WTC11 (cell line): Measurements from ENCODE around the gene ZNF217. TPM values are rescaled to one million over a fixed set of nuclear protein-coding genes. Genes with fewer than 3 reads are reported as not detected.
"Not testable (repeated sequence)": the region's sequence is repeated elsewhere in the genome, so short reads cannot be mapped to it uniquely, and the experiment has no call there.

Experiments
- ATAC-seq: fragments of 200-7000 bp; cut with Tn5 transposase; 2 replicates; pipeline ENCODE4 v1.10.0; 2021; ENCODE audit warnings: mild to moderate bottlenecking, moderate library complexity
- CTCF ChIA-PET: fragments of 300-600 bp; sonication (Branson Sonifier 250); formaldehyde crosslinking; loops from one replicate; lab custom pipeline; 2021; ENCODE audit warnings: antibody characterized with exemption; lab: Charles Lee
- POLR2A ChIA-PET: fragments of 350-600 bp; sonication (Branson Sonifier 250); formaldehyde crosslinking; loops from one replicate; lab custom pipeline; 2021; ENCODE audit warnings: antibody characterized with exemption; lab: Charles Lee
- DNase-seq: peaks from one replicate; pipeline ENCODE4 v3.0.0; 2021; ENCODE audit warnings: low spot score
- H3K27ac Mint-ChIP-seq: 2 replicates; pipeline ENCODE4 v1.8.0; 2021; ENCODE audit warnings: mixed read lengths
- H3K27me3 Mint-ChIP-seq: 2 replicates; pipeline ENCODE4 v1.8.0; 2021; ENCODE audit warnings: low read depth, mild to moderate bottlenecking, moderate library complexity, mixed read lengths
- H3K36me3 Mint-ChIP-seq: 2 replicates; pipeline ENCODE4 v1.8.0; 2021; ENCODE audit warnings: mixed read lengths
- H3K4me1 Mint-ChIP-seq: 2 replicates; pipeline ENCODE4 v1.8.0; 2022; ENCODE audit warnings: mixed read lengths
- H3K4me3 Mint-ChIP-seq: 2 replicates; pipeline ENCODE4 v1.8.0; 2021; ENCODE audit warnings: mild to moderate bottlenecking, moderate library complexity, mixed read lengths
- H3K9me3 Mint-ChIP-seq: 2 replicates; pipeline ENCODE4 v1.8.0; 2021; ENCODE audit warnings: mixed read lengths
- AFF4 ChIP-seq: sonication (generic); formaldehyde crosslinking; IDR thresholded peaks from 2 replicates; pipeline ENCODE4 v1.8.1; 2023; ENCODE audit warnings: mild to moderate bottlenecking, missing genetic modification reagents, borderline replicate concordance
- ATF1 ChIP-seq: sonication (generic); formaldehyde crosslinking; IDR thresholded peaks from 2 replicates; pipeline ENCODE4 v1.8.1; 2023; ENCODE audit warnings: mild to moderate bottlenecking, moderate library complexity, missing genetic modification reagents
- ATF6 ChIP-seq: sonication (generic); formaldehyde crosslinking; IDR thresholded peaks from 2 replicates; pipeline ENCODE4 v1.8.1; 2023; ENCODE audit warnings: mild to moderate bottlenecking, missing genetic modification reagents
- FOXK1 ChIP-seq: sonication (generic); formaldehyde crosslinking; IDR thresholded peaks from 2 replicates; pipeline ENCODE4 v1.8.0; 2022; ENCODE audit warnings: mild to moderate bottlenecking, moderate library complexity, missing genetic modification reagents
- FOXP4 ChIP-seq: sonication (generic); formaldehyde crosslinking; IDR thresholded peaks from 2 replicates; pipeline ENCODE4 v1.8.0; 2022; ENCODE audit warnings: mild to moderate bottlenecking, missing genetic modification reagents
- HMGA2 ChIP-seq: fragments of 250-450 bp; sonication (Bioruptor Pico); IDR thresholded peaks from 2 replicates; pipeline ENCODE4 v1.4.0; 2021; ENCODE audit warnings: mild to moderate bottlenecking, moderate library complexity
- HMGXB4 ChIP-seq: sonication (generic); formaldehyde crosslinking; IDR thresholded peaks from 2 replicates; pipeline ENCODE4 v1.8.1; 2023; ENCODE audit warnings: mild to moderate bottlenecking, moderate library complexity, missing genetic modification reagents
- JAZF1 ChIP-seq: fragments of 250-450 bp; sonication (Bioruptor Pico); IDR thresholded peaks from 2 replicates; pipeline ENCODE4 v1.9.0; 2021; ENCODE audit warnings: moderate library complexity, mild to moderate bottlenecking, inconsistent platforms
- MLX ChIP-seq: sonication (generic); formaldehyde crosslinking; IDR thresholded peaks from 2 replicates; pipeline ENCODE4 v1.8.1; 2023; ENCODE audit warnings: mild to moderate bottlenecking, missing genetic modification reagents, moderate library complexity
- NR3C1 ChIP-seq: sonication (generic); formaldehyde crosslinking; conservative IDR thresholded peaks from 2 replicates; pipeline ENCODE4 v1.8.1; 2023; ENCODE audit warnings: low read depth, mild to moderate bottlenecking, missing genetic modification reagents
- PREB ChIP-seq: sonication (generic); formaldehyde crosslinking; IDR thresholded peaks from 2 replicates; pipeline ENCODE4 v1.8.1; 2022; ENCODE audit warnings: mild to moderate bottlenecking, missing genetic modification reagents, moderate library complexity, borderline replicate concordance
- SMAD4 ChIP-seq: sonication (generic); formaldehyde crosslinking; IDR thresholded peaks from 2 replicates; pipeline ENCODE4 v1.8.0; 2022; ENCODE audit warnings: mild to moderate bottlenecking, missing genetic modification reagents
- SOX15 ChIP-seq: fragments of 250-450 bp; sonication (Bioruptor Pico); IDR thresholded peaks from 2 replicates; pipeline ENCODE4 v1.9.0; 2021; ENCODE audit warnings: mild to moderate bottlenecking
- ZBTB21 ChIP-seq: sonication (generic); formaldehyde crosslinking; IDR thresholded peaks from 2 replicates; pipeline ENCODE4 v1.8.1; 2023; ENCODE audit warnings: mild to moderate bottlenecking, missing genetic modification reagents, borderline replicate concordance
- ZNF532 ChIP-seq: fragments of 250-450 bp; sonication (Bioruptor Pico); IDR thresholded peaks from 2 replicates; pipeline ENCODE4 v1.9.0; 2021; ENCODE audit warnings: mild to moderate bottlenecking, borderline replicate concordance
- total RNA-seq: library from RNA; stranded (reverse); gene quantifications from 3 replicates; pipeline ENCODE4 v1.2.3, GENCODE V29; 2021

Gene ZNF217
- total RNA-seq, 1 experiment from 2014 or later: 75.6 TPM

- Mint-ChIP-seq H3K4me1 (peaks cover 35% of the 10 kb centered on the region), H3K4me3 (no peak overlapping the region), H3K36me3 (no peaks in the 10 kb centered on the region), H3K27ac (0 out of 2 replicates have a peak overlapping the region, but pooled peaks have one; percentile 20), H3K27me3 (no peaks in the 10 kb centered on the region), H3K9me3 (no peaks in the 10 kb centered on the region)
- no peak for TF ChIP-seq MLX
- TF ChIP-seq JAZF1: no peak
- TF ChIP-seq PREB: no peak
- no peak for TF ChIP-seq SMAD4 (CRISPR knock-in tag)
- no peak for TF ChIP-seq FOXK1 (CRISPR knock-in tag)
- no peak for TF ChIP-seq SOX15 (CRISPR knock-in tag)
- TF ChIP-seq AFF4: no peak
- no peak for TF ChIP-seq NR3C1 (CRISPR knock-in tag)
- ATAC-seq (no peak), DNase-seq (no peak)
- ChIA-PET POLR2A (no interaction called here), CTCF (no interaction called here)
Measured at GRCh38 chr20:53617791-53618489, 24.3 kb upstream of the ZNF217 start.

- H3K9me3 Mint-ChIP-seq, H3K27me3 Mint-ChIP-seq, H3K27ac Mint-ChIP-seq, ATAC-seq, CTCF ChIA-PET, H3K36me3 Mint-ChIP-seq, DNase-seq, H3K4me3 Mint-ChIP-seq: not testable (repeated sequence)
- POLR2A ChIA-PET: interaction anchor here (0.7 kb wide), 1 partner anchor 291 kb away, joined by 3 read pairs; no protein-coding TSS in a partner anchor
- H3K4me1 Mint-ChIP-seq: peaks cover 30% of the 10 kb centered on the region
Measured at GRCh38 chr20:53616489-53616888, 22.9 kb upstream of the ZNF217 start.

- POLR2A ChIA-PET: interaction anchor here (0.8 kb wide), 1 partner anchor 253 kb away, joined by 4 read pairs; no protein-coding TSS in a partner anchor
- peak overlapping the region; percentile 86 for H3K27ac Mint-ChIP-seq
- CTCF ChIA-PET: interaction anchor here (0.6 to 2.6 kb wide), 4 partner anchors 9 to 260 kb away, joined by 3 to 10 read pairs (median 4); partner anchors contain the start of gene ZNF217
- TF ChIP-seq ZNF532 (no peak), HMGXB4 (CRISPR knock-in tag) (no peak), ATF6 (CRISPR knock-in tag) (no peak), ZBTB21 (CRISPR knock-in tag) (no peak), FOXP4 (CRISPR knock-in tag) (no peak), HMGA2 (no peak), ATF1 (CRISPR knock-in tag) (no peak)
Measured at GRCh38 chr20:53613748-53614147, 20.1 kb upstream of the ZNF217 start.

More at GRCh38 chr20:53613748-53614147, 20.1 kb upstream of the ZNF217 start:
- Mint-ChIP-seq H3K36me3 (no peaks in the 10 kb centered on the region), H3K4me3 (no peak overlapping the region), H3K9me3 (no peaks in the 10 kb centered on the region), H3K4me1 (peaks cover 40% of the 10 kb centered on the region), H3K27me3 (no peaks in the 10 kb centered on the region)
- ATAC-seq (no peak), DNase-seq (no peak)
